Neural cell (in vitro differentiated cells): Measurements from ENCODE around the gene C2. TPM values are rescaled to one million over a fixed set of nuclear protein-coding genes. Genes with fewer than 3 reads are reported as not detected.

Experiments
- H2AFZ ChIP-seq: fragments of 200-600, 300-800 bp; sonication (generic), shearing (Covaris generic); 2 replicates; pipeline ENCODE4 v1.6.0; 2014; ENCODE audit warnings: low read depth, mild to moderate bottlenecking, antibody characterized with exemption, low read length, moderate library complexity
- H3F3A ChIP-seq: fragments of 200-600 bp; shearing (Covaris generic); 2 replicates; pipeline ENCODE4 v1.6.1; 2016; ENCODE audit warnings: mild to moderate bottlenecking, moderate library complexity, mixed read lengths, antibody characterized with exemption, low read length; ENCODE audit not compliant: insufficient read depth, poor library complexity, severe bottlenecking
- H3K27ac ChIP-seq: fragments of 200-600, 300-800 bp; sonication (generic), shearing (Covaris generic); 2 replicates; pipeline ENCODE4 v1.5.1; 2014; ENCODE audit warnings: mild to moderate bottlenecking, low read length, moderate library complexity
- H3K27me3 ChIP-seq: fragments of 300-800, 200-600 bp; sonication (generic), shearing (Covaris generic); 2 replicates; pipeline ENCODE4 v1.6.0; 2014; ENCODE audit warnings: mild to moderate bottlenecking, low read depth, low read length, moderate library complexity; ENCODE audit not compliant: insufficient read depth
- H3K36me3 ChIP-seq: fragments of 300-800, 200-600 bp; sonication (generic), shearing (Covaris generic); 2 replicates; pipeline ENCODE4 v1.5.1; 2014; ENCODE audit warnings: mild to moderate bottlenecking, antibody characterized with exemption, low read length, moderate library complexity; ENCODE audit not compliant: insufficient read depth
- H3K4me2 ChIP-seq: fragments of 300-800, 200-600 bp; sonication (generic), shearing (Covaris generic); 2 replicates; pipeline ENCODE4 v1.6.0; 2014; ENCODE audit warnings: mild to moderate bottlenecking, low read length
- H3K4me3 ChIP-seq: fragments of 300-800, 200-600 bp; sonication (generic), shearing (Covaris generic); 2 replicates; pipeline ENCODE4 v1.5.1; 2014; ENCODE audit warnings: mild to moderate bottlenecking, low read length, moderate library complexity
- H3K79me2 ChIP-seq: fragments of 200-600 bp; shearing (Covaris generic); replicated peaks from 2 replicates; pipeline ENCODE4 v1.6.0; 2014; ENCODE audit warnings: mild to moderate bottlenecking, low read length, moderate library complexity; ENCODE audit not compliant: insufficient read depth
- H3K9ac ChIP-seq: fragments of 300-800, 200-600 bp; sonication (generic), shearing (Covaris generic); 2 replicates; pipeline ENCODE4 v1.6.1; 2016; ENCODE audit warnings: mild to moderate bottlenecking, low read length, mixed read lengths
- H3K9me2 ChIP-seq: fragments of 200-600 bp; shearing (Covaris generic); 2 replicates; pipeline ENCODE4 v1.6.1; 2016; ENCODE audit warnings: mild to moderate bottlenecking, low read length, mixed read lengths; ENCODE audit not compliant: insufficient read depth
- H3K9me3 ChIP-seq: fragments of 200-600, 300-800 bp; sonication (generic), shearing (Covaris generic); 2 replicates; pipeline ENCODE4 v1.6.1; 2016; ENCODE audit warnings: mild to moderate bottlenecking, mixed run types, low read length, moderate library complexity, mixed read lengths
- H4K20me1 ChIP-seq: fragments of 200-600 bp; shearing (Covaris generic); 2 replicates; pipeline ENCODE4 v1.6.1; 2016; ENCODE audit warnings: mild to moderate bottlenecking, mixed run types; ENCODE audit not compliant: insufficient read depth
- CTCF ChIP-seq: fragments of 450-650 bp; IDR thresholded peaks from 2 replicates; pipeline ENCODE4 v1.5.1; 2014; ENCODE audit warnings: antibody characterized with exemption, mild to moderate bottlenecking, moderate library complexity; ENCODE audit not compliant: poor library complexity, severe bottlenecking
- EP300 ChIP-seq: fragments of 450-650 bp; conservative IDR thresholded peaks from 2 replicates; pipeline ENCODE4 v1.6.1; 2014; ENCODE audit warnings: antibody characterized with exemption, mild to moderate bottlenecking, moderate library complexity; ENCODE audit not compliant: poor library complexity, severe bottlenecking
- EZH2 ChIP-seq: fragments of 200-600, 300-800 bp; shearing (Covaris generic), sonication (generic); IDR thresholded peaks from 2 replicates; pipeline ENCODE4 v1.6.1; 2014; ENCODE audit warnings: antibody characterized with exemption, low read length, borderline replicate concordance, mild to moderate bottlenecking; ENCODE audit not compliant: insufficient read depth, poor library complexity, severe bottlenecking
- MXI1 ChIP-seq: fragments of 450-650 bp; conservative IDR thresholded peaks from 2 replicates; pipeline ENCODE4 v1.6.1; 2014; ENCODE audit warnings: antibody characterized with exemption, mild to moderate bottlenecking; ENCODE audit not compliant: poor library complexity, severe bottlenecking
- POLR2AphosphoS5 ChIP-seq: IDR thresholded peaks from 2 replicates; pipeline ENCODE4 v1.6.1; 2012
- RAD21 ChIP-seq: fragments of 450-650 bp; conservative IDR thresholded peaks from 2 replicates; pipeline ENCODE4 v1.6.1; 2014; ENCODE audit warnings: antibody characterized with exemption, mild to moderate bottlenecking, moderate library complexity
- REST ChIP-seq: IDR thresholded peaks from 2 replicates; pipeline ENCODE4 v1.6.1; 2012; ENCODE audit warnings: borderline replicate concordance
- SMC3 ChIP-seq: fragments of 450-650 bp; conservative IDR thresholded peaks from 2 replicates; pipeline ENCODE4 v1.6.1; 2014; ENCODE audit warnings: antibody characterized with exemption, mild to moderate bottlenecking, moderate library complexity; ENCODE audit not compliant: poor library complexity
- TAF1 ChIP-seq: IDR thresholded peaks from 2 replicates; pipeline ENCODE4 v1.6.1; 2012; ENCODE audit warnings: low read depth
- polyA plus RNA-seq: library from polyadenylated mRNA; depleted of rRNA; stranded (reverse); fragments of >200 nt; gene quantifications from 2 replicates; pipeline ENCODE4 v1.2.3, GENCODE V29; 2014

Gene C2
- polyA plus RNA-seq, 1 donor from 2014 or later: 1.2 TPM

- Histone ChIP-seq H3K4me3 (no peak within 1 kb of the TSS), H4K20me1 (no peaks in the 10 kb centered on the region), H3K9me3 (no peaks in the 10 kb centered on the region), H2AFZ (no peak within 1 kb of the TSS), H3F3A (no peaks in the 10 kb centered on the region), H3K9me2 (no peaks in the 10 kb centered on the region), H3K36me3 (no peaks in the 10 kb centered on the region), H3K4me2 (no peak within 1 kb of the TSS), H3K27ac (no peak within 1 kb of the TSS), H3K27me3 (no peaks in the 10 kb centered on the region), H3K9ac (no peak within 1 kb of the TSS), H3K79me2 (no peaks in the 10 kb centered on the region)
- TF ChIP-seq CTCF (no peak), EP300 (no peak), SMC3 (no peak), TAF1 (no peak), REST (no peak), POLR2AphosphoS5 (no peak), MXI1 (no peak), RAD21 (no peak), EZH2 (no peak)
These were observed 48.8 kb upstream of the C2 start, which contains the start of gene SLC44A4 for GRCh38 chr6:31878726-31879125. SLC44A4 (minus strand) TSS chr6:31878997; CDS start chr6:31878980, 17 bp downstream.

- no peaks in the 10 kb centered on the region for H4K20me1 ChIP-seq
- no peaks in the 10 kb centered on the region for H3F3A ChIP-seq
- TF ChIP-seq REST: no peak
- TF ChIP-seq MXI1: no peak
- no peak for TF ChIP-seq EZH2
- TF ChIP-seq POLR2AphosphoS5: no peak
- TF ChIP-seq EP300: no peak
- TF ChIP-seq SMC3: no peak
- TF ChIP-seq TAF1: no peak
- TF ChIP-seq CTCF: no peak
- no peak for TF ChIP-seq RAD21
- no peaks in the 10 kb centered on the region for H3K27me3 ChIP-seq
- no peak overlapping the region for H3K4me3 ChIP-seq
- H2AFZ ChIP-seq: no peak overlapping the region
- H3K27ac ChIP-seq: no peak overlapping the region
- H3K9me3 ChIP-seq: no peaks in the 10 kb centered on the region
- H3K36me3 ChIP-seq: no peaks in the 10 kb centered on the region
- no peak overlapping the region for H3K4me2 ChIP-seq
- no peaks in the 10 kb centered on the region for H3K9me2 ChIP-seq
- no peaks in the 10 kb centered on the region for H3K79me2 ChIP-seq
- H3K9ac ChIP-seq: no peak overlapping the region
These were observed 48.4 kb upstream of the C2 start for GRCh38 chr6:31879143-31879542.
